Vagina (tissue), 2 donors: Measurements from ENCODE around the gene NXT1.

Experiments
- CTCF ChIP-seq, 3 experiments: fragments of 450-650 bp in 2 of 3; fragments of 200-600 bp in 1 of 3; sonication (generic) in 1 of 3; IDR thresholded peaks; one replicate each; pipeline ENCODE4 v1.5.1; 2017 to 2019; ENCODE audit warnings: antibody characterized with exemption in 3 of 3, mild to moderate bottlenecking in 2 of 3, moderate library complexity in 2 of 3
- POLR2A ChIP-seq, 2 donors: fragments of 450-650 bp; IDR thresholded peaks; one replicate each; pipeline ENCODE4 v1.6.1; 2017; ENCODE audit warnings: antibody characterized with exemption in 2 of 2, mild to moderate bottlenecking in 2 of 2, moderate library complexity in 2 of 2
- POLR2AphosphoS5 ChIP-seq, 2 donors: sonication (generic); formaldehyde crosslinking; IDR thresholded peaks; one replicate each; pipeline ENCODE4 v1.9.0; 2017; ENCODE audit warnings: antibody characterized with exemption in 2 of 2, mild to moderate bottlenecking in 2 of 2, low read depth in 1 of 2; ENCODE audit not compliant: insufficient read depth in 1 of 2

GRCh38 chr20:23387118-23387443 lies 36.5 kb downstream of the NXT1 start:
- TF ChIP-seq CTCF (IDR thresholded peaks at IDR 0.05) (no peak), POLR2A (IDR thresholded peaks at IDR 0.05) (no peak), POLR2AphosphoS5 (IDR thresholded peaks at IDR 0.05; ENCODE audit: insufficient read depth in 1 of 2, low read depth in 1 of 2) (no peak)
